Measurements from ENCODE around the gene GMPPB.
"Not testable (repeated sequence)": the region's sequence is repeated elsewhere in the genome, so short reads cannot be mapped to it uniquely, and the experiment has no call there.

The GMPPB gene

DNA sequence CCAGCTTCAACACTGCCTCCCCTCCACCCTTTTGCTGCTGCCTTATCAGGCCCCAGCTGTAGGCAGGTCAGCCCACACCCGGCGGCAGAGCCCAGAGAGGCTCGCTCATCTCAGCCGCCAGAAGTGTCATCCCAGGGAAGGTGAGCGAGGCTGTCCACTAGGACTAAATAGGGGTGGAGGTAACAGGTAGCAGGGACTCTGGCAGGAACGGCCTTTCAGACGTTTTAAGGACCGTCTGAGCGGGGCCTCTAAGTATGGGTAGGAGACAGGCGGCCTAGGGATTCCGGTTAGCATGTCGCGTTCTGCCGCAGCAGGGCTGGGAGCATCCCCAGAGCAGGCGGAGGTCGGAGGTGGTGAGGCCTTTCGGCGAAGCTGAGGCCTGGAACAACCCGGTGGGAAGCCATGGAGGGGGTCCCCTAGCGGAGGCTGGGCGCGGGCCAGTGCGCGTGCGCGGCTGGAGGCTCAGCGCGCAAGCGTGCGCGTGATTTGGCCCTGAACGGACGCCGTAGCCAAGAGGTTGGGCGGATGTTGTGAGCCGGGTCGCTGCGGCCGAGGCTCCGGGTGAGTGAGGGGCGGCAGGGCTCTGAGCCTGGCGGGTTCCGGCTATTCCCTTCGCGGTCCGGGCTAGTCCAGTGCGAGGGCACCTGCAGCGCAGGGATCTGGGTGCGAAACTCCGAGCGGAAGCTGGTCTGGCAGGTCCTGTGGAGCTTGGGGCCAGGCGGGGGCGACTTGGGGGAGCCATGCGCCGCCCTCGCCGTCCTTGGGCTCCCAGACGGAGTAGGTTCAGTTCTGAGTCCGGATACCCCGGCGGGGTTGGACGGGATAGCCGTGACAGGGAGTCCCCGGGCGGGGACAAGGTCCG is 34.5 kb downstream of the GMPPB start, which contains the start of the genes MST1 and RNF123:
TSS of gene MST1 (minus strand) at position 429 of the 862 bp plus-strand sequence. CDS start 783 bp downstream, outside the sequence.
TSS of gene RNF123 (plus strand) at position 512 of the 862 bp plus-strand sequence. CDS start 1,609 bp downstream, outside the sequence.
- DNase-seq, result peak; percentile 91 to 93

DNA sequence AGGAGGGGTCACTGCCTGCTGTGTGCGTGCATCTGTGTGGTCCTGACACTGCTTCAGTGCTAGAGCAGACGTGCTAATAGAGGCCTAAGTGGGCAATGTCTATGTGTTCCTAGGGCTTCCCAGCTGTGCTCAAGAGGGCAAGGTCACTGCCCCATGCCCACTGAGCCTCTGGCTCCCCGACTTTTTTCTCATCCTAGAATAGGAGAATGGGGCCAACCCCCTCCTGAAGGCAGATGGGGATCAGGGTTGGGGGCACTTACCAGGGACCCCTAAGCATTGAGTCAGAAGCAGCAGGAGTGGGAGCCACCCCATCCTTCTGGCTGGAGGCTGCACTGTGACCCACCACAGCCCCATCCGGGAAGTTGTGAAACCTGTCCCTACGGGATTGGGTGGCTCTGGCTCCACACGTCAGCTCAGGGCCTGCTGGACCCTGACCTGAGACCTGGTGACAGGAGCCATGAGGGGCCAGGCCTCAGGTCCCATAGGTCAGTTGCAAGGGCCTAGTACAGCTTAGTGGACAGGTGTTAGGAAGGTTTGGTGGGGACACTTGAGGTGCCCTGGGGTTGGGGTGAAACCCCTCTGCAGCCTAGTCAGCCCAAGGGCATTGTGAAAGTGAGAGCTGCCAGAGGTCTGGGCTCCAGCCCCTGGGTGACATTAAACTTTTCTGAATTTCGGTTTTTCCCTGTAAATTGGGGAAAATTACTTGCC is 35.3 kb downstream of the GMPPB start:
- not testable (repeated sequence) for DNase-seq

DNA sequence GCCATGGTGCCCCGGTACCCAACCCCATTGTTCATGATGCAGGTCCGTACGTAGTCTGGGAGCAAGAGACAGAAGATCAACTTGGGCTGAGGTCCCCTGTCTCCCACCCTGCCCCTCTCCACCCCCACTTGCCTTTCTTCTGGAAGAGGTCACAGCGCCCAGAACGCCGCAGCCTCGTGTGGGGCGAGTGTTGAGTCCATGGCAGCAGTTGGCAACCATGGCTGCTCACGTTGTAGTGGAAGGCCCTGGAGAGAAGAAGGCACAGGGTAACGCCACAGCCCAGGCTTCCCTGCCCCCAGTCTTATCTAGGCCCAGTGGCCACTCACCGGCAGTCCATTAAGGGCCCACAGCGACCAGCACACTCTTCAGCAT is 36.3 kb downstream of the GMPPB start:
- not testable (repeated sequence) for DNase-seq

DNA sequence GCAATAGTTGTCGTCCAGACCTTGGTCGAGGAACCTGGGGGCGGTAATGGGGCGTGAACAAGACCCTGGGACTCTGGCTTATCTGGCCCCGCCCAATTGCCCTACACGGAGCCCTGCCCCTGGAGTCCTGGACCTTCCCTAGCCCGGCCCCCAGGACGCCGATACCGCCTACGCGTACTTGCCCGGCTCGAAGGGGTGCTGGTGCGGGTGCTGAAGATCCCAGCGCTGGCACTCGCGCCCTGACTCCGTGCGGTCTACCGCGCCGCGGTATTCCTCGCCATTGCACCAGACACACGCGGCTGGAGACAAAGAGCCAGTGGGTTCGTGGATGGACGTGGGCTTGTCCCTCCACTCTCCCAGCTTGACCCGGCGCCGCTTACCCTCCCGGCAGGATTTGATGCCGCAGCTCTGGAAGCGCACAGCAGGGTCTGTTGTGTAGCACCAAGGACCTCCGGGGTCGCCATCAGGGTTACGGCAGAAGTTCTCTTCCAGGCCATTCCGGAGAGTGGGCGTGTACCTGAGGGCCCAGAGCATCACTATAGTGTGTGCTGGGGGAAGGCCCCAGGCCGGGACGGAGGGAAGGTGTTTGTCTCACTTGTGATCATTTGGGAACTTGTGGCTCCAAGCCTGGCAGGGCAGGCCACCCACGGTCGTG is 36.9 kb downstream of the GMPPB start:
- peak; percentile 26 to 38 for DNase-seq

DNA sequence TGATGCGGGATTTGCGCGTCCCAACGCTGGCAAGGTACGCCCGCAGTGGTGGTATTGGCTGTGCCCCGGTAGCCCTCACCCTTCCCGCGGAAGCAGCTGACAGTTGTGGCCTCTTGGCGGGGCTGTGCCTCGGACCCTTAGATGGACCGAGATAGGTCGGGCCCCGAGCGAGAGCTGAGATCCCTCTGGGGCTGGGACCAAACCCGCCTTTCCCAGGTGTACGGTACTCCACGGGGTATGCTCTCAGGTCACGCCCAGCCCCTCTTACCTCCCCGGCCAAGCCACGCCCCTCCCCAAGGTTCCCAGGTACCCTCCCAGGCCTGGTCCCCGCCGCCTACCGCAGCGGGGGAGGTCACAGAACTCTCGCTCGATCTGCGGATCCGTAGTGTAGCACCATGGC is 37.4 kb downstream of the GMPPB start:
- peak in 1 of 2 donors; percentile 24 for DNase-seq

DNA sequence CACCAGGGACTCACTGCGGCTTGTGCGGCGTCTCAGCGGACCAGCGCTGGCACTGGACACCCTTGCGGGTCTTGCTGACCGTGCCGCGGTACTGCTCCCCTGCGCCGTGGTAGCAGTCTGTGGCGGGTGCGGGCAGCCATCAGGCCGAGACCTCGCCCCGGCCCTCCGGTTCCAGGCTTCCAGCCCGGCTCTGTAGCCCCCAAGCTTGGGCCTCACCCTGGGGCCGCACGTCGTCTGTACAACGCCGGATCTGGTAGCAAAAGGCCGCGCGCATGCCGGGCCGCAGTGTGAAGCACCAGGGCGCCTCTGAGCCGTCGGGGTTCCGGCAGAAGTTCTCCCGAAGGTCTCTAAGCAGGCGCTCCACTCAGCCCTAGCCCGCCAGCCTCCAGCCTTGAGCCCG is 37.9 kb downstream of the GMPPB start:
- not testable (repeated sequence) for DNase-seq

DNA sequence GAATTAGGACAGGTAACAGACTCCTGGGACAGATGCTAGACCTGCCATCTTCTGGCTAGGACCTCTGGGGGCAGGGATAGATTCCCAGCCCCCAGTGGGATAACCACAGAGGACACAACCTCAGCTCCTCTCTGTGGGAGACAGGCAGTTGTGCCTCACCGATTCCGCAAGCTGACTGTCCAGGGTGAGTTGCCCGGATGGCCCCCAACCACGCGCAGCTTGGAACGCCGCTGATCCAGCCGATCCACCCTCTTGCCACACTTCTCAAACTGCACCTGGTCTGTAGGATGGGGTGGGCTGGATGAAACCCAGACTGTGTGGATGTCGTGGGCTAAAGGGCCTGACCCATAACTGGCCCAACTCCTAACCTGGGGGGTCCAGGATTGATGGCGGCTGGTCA is 38.6 kb downstream of the GMPPB start:
- DNase-seq, result not testable (repeated sequence)

DNA sequence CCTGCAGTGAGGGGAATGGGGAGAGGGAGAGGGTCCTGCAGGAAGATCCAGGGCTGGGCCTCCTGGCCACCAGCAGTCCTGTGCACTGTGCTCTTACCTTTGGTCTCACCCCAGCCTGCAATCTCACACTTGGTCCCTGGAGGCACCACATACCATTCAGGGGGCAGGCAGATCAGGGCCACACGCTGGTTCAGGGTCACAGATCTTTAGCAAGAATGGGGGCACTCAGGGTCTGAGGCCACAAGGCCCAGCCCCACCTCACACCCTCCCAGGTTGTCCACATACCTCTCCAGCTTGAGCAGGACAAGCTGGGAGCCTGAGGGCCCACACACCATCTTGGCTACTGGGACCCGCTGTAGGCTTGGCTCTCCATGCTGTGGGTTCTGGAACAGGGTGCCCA is 39.3 kb downstream of the GMPPB start:
- DNase-seq, result not testable (repeated sequence)

DNA sequence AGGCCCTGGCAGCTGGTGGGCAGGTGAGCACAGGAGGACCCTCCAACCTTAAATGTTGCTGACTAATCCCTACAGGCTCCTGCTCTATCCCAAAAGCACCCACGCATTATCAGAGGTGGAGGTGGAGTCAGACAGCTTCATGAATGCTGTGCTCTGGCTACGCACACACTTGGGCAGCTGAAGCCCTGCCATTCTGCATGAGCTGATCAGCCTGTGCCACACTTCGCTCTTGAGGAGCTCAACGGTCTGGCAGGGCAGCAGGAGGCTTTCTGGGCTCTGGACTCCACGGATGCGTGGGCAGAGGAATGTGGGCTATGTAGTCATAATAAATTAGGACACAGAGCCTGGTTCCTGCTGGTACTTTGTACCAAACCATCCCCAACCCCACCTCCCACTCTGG is 40.6 kb downstream of the GMPPB start:
- DNase-seq, result no peak

DNA sequence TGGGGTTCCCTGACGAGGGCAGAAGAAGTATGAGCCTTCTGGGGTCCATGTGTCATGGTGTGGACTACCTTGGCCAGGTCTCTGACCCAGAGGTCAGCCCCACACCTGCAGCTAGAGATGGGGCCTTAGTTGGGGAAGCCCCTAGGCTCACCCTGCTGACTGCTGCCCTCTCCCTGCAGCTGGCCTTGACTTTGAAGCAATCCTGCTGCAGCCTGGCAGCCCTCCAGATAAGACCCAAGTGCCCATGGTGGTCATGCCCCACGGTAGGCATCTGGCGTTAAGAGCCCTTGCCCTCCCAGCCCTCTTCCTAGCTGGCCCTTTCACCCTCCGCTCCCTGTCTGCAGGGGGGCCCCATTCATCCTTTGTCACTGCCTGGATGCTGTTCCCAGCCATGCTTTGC is 42.2 kb downstream of the GMPPB start:
- no peak for DNase-seq

DNA sequence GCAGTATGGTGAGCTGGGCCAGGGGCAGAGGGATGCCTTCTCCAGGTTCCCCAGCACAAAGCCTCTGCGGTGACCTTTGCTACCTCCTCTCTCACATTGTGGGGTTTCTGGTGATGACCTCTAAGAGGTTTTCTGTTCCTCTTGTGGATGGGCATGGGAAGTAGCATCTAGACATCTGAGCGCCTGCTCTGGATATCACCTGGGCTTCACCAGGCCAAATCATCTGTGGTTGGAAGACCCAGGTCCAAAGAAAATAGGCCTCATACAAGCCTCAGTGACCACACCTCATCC is 42.6 kb downstream of the GMPPB start:
- DNase-seq, result no peak

DNA sequence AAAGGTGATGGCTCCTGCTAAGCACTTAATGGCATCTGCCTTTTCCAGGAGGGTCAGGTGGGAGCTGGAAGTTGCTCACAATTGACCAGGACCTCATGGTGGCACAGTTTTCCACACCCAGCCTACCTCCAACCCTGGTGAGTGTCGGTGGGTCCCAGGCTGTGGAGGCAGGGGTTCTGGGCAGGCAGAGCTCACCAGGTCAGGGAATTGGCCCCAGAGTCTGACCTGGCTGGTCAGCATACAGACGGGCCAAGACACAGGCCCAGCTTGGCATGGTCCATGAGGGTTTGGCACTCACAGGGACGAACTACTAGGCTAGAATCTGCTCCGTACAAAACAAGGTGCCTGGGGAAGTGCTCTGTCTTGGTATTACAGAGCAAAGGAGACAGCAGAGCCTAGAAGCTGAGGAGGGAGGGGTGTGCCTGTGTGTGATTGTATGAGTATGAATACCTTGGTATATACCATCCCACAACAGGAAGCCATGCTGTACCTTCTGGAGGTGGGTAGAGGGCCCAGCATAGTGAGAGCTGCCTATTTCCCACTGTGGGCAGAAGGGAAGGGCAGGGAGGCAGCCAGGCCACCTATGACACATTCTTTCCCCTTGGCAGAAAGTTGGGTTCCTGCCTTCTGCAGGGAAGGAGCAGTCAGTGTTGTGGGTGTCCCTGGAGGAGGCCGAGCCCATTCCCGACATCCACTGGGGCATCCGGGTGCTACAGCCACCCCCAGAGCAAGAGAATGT is 43.1 kb downstream of the GMPPB start:
- DNase-seq, result no peak

DNA sequence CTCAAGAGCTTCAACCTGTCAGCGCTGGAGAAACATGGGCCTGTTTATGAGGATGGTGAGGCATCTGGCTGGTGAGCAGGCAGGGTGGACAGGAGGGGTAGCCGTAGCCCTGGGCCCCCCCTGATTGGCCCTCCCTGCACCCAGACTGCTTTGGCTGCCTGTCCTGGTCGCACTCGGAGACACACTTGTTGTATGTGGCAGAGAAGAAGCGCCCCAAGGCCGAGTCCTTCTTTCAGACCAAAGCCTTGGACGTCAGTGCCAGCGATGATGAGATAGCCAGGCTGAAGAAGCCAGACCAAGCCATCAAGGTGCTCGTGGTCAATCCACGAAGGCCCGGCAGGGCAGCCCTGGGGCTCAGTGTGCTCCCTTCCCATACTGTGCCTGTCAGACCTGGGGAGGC is 47.8 kb downstream of the GMPPB start:
- DNase-seq, result no peak

DNA sequence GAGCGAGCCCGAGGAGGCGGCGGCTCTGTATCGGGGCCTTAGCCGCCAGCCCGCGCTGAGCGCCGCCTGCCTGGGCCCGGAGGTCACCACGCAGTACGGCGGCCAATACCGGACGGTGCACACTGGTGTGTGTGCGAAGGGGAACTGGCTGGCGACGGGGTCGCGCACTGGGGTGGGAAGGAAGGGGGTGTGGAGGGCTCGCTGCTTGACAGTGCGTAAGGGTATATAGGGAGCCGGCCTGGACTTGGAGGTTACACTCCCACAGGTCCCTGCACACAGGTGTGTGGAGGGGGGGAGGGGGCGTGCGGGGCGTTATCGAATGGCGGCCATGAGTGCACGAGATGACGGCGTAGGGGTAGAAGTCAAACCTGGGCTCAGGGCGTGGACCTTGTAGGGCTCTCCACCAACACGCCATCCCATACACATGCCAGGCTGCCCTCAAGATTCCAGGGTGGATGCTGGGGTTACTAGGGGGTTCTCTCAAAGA is 49.2 kb downstream of the GMPPB start:
- no peak for DNase-seq

DNA sequence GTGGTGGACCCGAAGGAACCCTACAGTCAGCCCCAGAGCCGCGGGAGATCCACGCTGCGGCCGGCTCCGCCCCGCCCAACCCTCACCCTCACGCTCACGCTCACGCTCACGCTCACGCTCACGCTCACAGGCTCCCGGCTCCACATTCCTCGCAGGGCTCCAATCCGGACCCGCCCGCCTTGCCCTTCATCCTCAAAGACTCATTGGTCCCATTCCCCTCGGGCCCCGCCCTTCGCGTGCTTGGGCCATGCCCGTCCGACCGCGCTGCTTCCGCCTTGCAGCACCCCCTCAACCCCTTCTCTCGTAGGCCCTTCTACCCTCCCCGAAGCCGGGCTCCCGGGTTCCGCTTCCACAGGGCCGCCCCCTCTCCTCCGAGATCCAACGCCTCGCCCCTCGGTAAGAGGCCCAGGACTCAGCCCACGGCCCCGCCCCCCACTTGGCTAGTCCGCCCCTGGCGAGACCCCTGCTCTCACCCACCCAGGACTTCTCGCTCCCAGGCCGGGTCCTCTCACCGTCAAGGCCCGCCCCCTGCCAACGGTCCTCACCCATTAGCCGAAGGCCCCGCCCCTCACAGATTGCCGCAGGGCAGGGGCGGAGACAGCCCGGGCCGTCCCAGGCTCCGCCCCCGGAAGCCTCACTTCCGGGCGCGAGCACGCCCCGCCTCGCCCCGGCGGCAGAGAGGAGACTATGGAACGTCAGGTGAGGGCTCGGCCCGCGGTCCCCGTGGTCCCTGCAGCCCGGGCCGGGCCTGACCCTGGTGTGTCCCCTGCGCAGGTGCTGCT is 49.8 kb downstream of the GMPPB start, which contains the start of gene APEH:
TSS of gene APEH (plus strand) at position 637 of the 782 bp plus-strand sequence. CDS start at position 688, 51 bp downstream.
- DNase-seq, result peak; percentile 96

DNA sequence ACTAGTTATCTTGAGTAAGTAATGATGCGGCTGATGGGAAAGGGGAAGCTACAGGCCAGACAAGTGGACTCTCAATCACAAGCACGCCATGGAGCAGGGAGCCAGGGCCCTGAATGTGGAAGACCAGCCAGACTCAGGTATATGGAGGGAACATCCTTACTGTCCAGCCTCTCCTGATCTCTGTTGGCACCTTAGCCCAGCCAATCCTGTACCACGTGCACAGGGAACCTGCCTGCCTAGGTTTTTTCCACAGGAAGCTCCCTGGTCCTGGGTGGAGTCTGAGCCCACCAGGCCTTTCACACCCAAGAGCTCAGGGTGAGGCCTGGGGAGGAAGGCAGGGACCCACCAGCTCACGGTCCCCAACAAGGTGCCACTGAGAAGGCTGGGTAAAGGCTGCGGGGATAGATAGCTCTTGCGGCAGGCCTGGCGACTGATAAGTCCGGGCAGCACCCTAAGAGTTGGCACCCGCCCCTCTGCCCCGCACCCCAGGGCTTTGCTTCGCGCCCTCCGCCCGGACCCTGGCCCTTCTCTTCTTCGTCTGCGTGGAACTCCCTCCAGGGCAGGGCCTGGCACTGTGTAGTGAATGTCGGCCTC is 50.5 kb downstream of the GMPPB start:
- peak; percentile 15 to 16 for DNase-seq

DNA sequence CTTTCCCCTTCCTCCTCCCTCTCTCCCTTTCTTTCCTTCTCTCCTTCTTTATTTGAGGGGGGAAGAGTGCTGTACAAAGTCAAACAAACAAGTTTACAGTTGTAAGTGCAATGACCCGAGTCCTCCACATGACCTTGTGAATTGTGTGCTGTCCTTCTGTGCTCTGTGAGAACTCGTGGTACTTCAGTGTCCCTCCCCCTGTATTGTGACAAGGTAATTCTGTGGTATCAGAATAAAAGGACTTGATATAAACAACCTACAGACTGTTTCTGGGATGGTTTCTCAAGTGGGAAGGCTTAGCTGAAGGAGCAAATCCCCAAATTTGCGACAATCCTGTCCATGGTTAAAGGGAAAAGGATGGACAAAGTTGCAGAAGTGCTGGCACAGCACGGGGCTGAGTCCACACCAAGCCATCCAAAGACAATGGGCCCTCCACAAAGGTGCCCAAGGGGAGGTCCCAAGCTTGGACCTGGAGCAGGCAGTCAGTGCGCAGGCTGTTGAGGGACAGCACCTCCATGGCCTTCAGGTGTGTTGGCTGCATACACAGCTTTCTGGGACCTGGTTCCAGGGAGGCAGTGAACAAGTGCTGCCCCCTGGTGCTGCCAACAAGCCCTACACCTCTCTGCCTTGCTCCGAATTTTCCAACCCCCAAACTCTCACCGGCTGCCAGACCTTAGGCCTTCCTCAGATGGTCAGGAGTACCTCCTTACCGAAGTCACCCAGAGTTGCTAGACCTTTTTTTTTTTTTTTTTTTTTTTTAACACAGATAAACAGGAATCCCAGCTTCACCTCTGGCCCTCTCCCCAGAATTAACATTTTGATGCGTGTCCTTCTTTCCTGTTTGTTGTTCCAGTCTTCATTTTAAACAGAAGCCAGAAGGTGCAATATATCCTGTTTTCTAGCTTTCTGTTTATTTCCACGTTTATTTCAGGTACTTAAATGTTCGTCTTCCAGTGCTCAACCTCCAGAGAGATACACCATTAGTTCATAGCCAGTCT is 52.2 kb downstream of the GMPPB start:
- peak; percentile 68 to 73 for DNase-seq

DNA sequence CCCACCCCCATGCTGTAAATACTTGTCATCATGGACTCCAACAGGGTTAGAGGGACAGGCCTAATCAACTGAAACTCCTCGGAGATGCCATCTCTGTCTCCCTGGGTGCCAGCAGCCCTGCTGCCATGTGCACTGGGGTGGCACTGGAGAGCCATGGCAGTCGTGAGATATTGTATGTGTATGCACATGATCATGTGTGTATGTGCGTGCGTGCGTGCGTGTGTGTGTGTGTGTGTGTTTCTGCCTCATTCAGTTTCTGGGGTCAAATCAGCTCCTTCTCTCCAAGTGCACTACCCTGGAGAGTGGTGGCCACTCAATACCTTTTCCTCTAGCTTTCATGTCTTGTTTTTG is 52.8 kb downstream of the GMPPB start:
- no peak for DNase-seq
